GM12878 (cell line): ENCODE data around the gene CDON. TPM values are rescaled to one million over a fixed set of nuclear protein-coding genes. Genes with fewer than 3 reads are reported as not detected.

Experiments
- ESRRA ChIP-seq: IDR thresholded peaks from 2 replicates; pipeline ENCODE4 v1.6.1; 2012; ENCODE audit warnings: mild to moderate bottlenecking, low read length, improper control_type of control experiment
- IRF5 ChIP-seq: fragments of 450-650 bp; IDR thresholded peaks from 2 replicates; pipeline ENCODE4 v1.6.1; 2017; ENCODE audit warnings: borderline replicate concordance
- MYB ChIP-seq: fragments of 150-350 bp; IDR thresholded peaks from 2 replicates; pipeline ENCODE4 v1.6.1; 2014; ENCODE audit warnings: mild to moderate bottlenecking, low read depth, low read length, borderline replicate concordance
- TCF3 ChIP-seq: IDR thresholded peaks from 2 replicates; pipeline ENCODE4 v1.6.1; 2012; ENCODE audit warnings: low read depth, mild to moderate bottlenecking, low read length, borderline replicate concordance; ENCODE audit not compliant: insufficient read depth
- ZBTB40 ChIP-seq: fragments of 450-650 bp; IDR thresholded peaks from 2 replicates; pipeline ENCODE4 v1.6.1; 2016; ENCODE audit warnings: mild to moderate bottlenecking, moderate library complexity, borderline replicate concordance
- ZNF384 ChIP-seq: IDR thresholded peaks from 2 replicates; pipeline ENCODE4 v1.6.1; 2012; ENCODE audit warnings: low read depth, mild to moderate bottlenecking, low read length, improper control_type of control experiment, borderline replicate concordance
- polyA plus RNA-seq, 11 experiments: library from polyadenylated mRNA; depleted of rRNA in 4 of 11; unstranded in 6 of 11; stranded (reverse) in 5 of 11; fragments of >200 nt; fragmentation: Nextera tagmentation in 4 of 11; fragmentation: Illumina TruSeq in 1 of 11; extraction: Ambion mirVana in 4 of 11; extraction: Trizol in 1 of 11; gene quantifications; 1 replicate in 1 of 11; 2 replicates in 10 of 11; pipeline versions ENCODE4 v1.2.1 to v1.2.3, GENCODE V29; 2011 to 2016; ENCODE audit warnings: inconsistent platforms in 2 of 11, missing spikeins in 2 of 11, low read depth in 1 of 11
- total RNA-seq, 4 experiments: library from RNA; depleted of rRNA in 3 of 4; stranded (reverse); fragments of >200 nt in 3 of 4; fragmentation: Illumina TruSeq in 1 of 4; extraction: Trizol in 1 of 4; gene quantifications; 2 replicates each; pipeline versions ENCODE4 v1.2.1 to v1.2.3, GENCODE V29; 2013 to 2021

The CDON gene
- total and polyA plus RNA-seq, 10 of the 15 experiments (the other 5 are each of a cell fraction or from before 2014, with no cell fraction given): 0.07 to 4.2 (median 0.36) TPM

- no peak for TF ChIP-seq TCF3
- no peak for TF ChIP-seq ESRRA
- no peak for TF ChIP-seq ZBTB40
- TF ChIP-seq ZNF384: no peak
- TF ChIP-seq MYB: no peak
- TF ChIP-seq IRF5: no peak
Observed at GRCh38 chr11:126105748-126106080, 43.0 kb upstream of the CDON start (continued).
